A549 treated with CORT108297 at 1 μM for 4 hours (cell line): ENCODE measurements around the gene CRAMP1. TPM values are rescaled to one million over a fixed set of nuclear protein-coding genes. Genes with fewer than 3 reads are reported as not detected.

Experiments used
- total RNA-seq: library from RNA; stranded (reverse); fragments of 200-300 nt; extraction: Qiagen RNA extraction; gene quantifications from 5 replicates; pipeline ENCODE4 v1.2.3, GENCODE V29; 2022

The CRAMP1 gene, protein sequence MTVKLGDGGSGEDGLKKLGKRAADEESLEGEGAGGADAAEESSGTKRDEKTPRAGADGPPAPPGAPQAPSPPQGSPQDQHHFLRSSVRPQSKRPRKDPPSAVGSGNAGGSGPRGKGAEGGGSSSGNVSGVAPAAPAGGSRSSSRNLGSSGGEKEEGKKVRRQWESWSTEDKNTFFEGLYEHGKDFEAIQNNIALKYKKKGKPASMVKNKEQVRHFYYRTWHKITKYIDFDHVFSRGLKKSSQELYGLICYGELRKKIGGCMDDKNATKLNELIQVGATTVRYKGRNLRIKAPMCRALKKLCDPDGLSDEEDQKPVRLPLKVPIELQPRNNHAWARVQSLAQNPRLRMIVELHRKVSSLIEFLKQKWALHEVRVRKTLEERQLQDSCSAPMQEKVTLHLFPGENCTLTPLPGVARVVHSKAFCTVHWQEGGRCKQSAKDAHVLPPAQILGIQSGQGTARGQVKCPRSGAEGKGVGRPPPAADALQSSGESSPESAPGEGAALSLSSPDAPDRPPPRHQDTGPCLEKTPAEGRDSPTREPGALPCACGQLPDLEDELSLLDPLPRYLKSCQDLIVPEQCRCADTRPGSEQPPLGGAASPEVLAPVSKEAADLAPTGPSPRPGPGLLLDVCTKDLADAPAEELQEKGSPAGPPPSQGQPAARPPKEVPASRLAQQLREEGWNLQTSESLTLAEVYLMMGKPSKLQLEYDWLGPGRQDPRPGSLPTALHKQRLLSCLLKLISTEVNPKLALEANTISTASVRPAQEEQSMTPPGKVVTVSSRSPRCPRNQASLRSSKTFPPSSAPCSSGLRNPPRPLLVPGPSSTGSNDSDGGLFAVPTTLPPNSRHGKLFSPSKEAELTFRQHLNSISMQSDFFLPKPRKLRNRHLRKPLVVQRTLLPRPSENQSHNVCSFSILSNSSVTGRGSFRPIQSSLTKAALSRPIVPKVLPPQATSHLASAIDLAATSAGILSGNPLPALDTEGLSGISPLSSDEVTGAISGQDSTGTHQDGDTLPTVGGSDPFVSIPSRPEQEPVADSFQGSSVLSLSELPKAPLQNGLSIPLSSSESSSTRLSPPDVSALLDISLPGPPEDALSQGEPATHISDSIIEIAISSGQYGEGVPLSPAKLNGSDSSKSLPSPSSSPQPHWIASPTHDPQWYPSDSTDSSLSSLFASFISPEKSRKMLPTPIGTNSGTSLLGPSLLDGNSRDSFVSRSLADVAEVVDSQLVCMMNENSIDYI (N-terminal part only)
- total RNA-seq = 11.3 to 18.8 TPM (median 17.0 TPM) in 5 replicates

GRCh38 chr16:1612320-1613111 lies at the start of gene CRAMP1:
CRAMP1 (plus strand) TSS chr16:1612360; CDS start chr16:1614640, 2,280 bp downstream.

DNA sequence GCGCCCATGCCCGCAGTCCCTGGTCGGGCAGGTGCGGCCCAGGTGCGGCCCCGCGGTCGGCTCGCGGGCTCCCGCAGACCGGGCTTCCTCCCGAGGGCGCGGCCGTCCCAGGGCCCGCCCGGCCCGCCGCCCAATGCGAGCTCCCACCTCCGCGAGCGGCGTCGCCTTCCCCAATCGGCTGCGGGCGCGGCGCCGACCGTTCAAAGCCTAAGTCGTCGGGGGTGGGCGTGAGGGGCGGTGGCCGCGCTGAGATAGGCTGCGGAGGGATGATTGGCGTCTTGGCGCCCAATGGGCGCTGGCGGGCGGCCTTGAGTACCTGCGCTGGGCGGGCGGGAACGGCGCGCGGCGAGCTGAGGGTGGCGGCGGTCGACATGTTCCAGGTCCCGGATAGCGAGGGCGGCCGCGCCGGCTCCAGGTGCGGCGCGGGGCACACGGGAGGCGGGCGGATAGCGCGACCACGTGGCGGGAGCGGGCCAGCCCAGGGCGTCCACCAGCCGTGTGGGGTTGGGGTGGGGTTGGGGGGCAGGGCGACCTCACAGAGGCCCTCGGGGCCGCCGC lies 65.9 kb downstream of the CRAMP1 start, which contains the start of gene JPT2:
Gene JPT2 (plus strand): TSS at position 338 of the 558 bp plus-strand sequence. CDS start 34 bp downstream, at position 372.

GRCh38 chr16:1705688-1706385 lies 93.7 kb downstream of the CRAMP1 start, which contains the start of gene MAPK8IP3:
MAPK8IP3 (plus strand) TSS chr16:1706195; CDS start chr16:1706340, 145 bp downstream.

Other genes with a start within 250 kb of the CRAMP1 start
- 25.1 to 45.3 TPM (median 44.6 TPM) in 5 replicates for gene UNKL, start 197.7 kb upstream of the CRAMP1 start, total RNA-seq
- 33.3 to 40.0 TPM (median 37.9 TPM) in 5 replicates for gene UQCC4, start 191.6 kb upstream of the CRAMP1 start, total RNA-seq
- not detected in 5 replicates for gene PERCC1, start 181.3 kb upstream of the CRAMP1 start, total RNA-seq
- gene CCDC154, start 167.8 kb upstream of the CRAMP1 start, total RNA-seq = 0.11 to 0.51 TPM (median 0.46 TPM) in 4 of 5 replicates, not detected in the other
- 53.9 to 85.2 TPM (median 80.1 TPM) in 5 replicates for gene CLCN7, start 137.3 kb upstream of the CRAMP1 start, total RNA-seq
- not detected in 5 replicates for gene PTX4, start 123.4 kb upstream of the CRAMP1 start, total RNA-seq
- gene TELO2, start 119.0 kb upstream of the CRAMP1 start, total RNA-seq = 23.9 to 48.2 TPM (median 45.1 TPM) in 5 replicates
- gene TMEM204, start 78.7 kb upstream of the CRAMP1 start, total RNA-seq = not detected in 5 replicates
- 7.8 to 9.4 TPM (median 9.2 TPM) in 5 replicates for gene IFT140, start 288 bp upstream of the CRAMP1 start, total RNA-seq
- 164 to 217 TPM (median 172 TPM) in 5 replicates for gene JPT2, start 65.9 kb downstream of the CRAMP1 start, total RNA-seq
- 34.2 to 66.6 TPM (median 61.2 TPM) in 5 replicates for gene MAPK8IP3, start 93.8 kb downstream of the CRAMP1 start, total RNA-seq
- 28.9 to 70.0 TPM (median 65.7 TPM) in 5 replicates for gene NME3, start 159.2 kb downstream of the CRAMP1 start, total RNA-seq
- gene EME2, start 160.4 kb downstream of the CRAMP1 start, total RNA-seq = 5.2 to 12.2 TPM (median 10.1 TPM) in 5 replicates
- gene MRPS34, start 160.8 kb downstream of the CRAMP1 start, total RNA-seq = 153 to 277 TPM (median 252 TPM) in 5 replicates
- 15.2 to 28.8 TPM (median 25.6 TPM) in 5 replicates for gene SPSB3, start 170.2 kb downstream of the CRAMP1 start, total RNA-seq
- 57.1 to 94.6 TPM (median 90.2 TPM) in 5 replicates for gene NUBP2, start 170.6 kb downstream of the CRAMP1 start, total RNA-seq
- gene IGFALS, start 181.3 kb downstream of the CRAMP1 start, total RNA-seq = 0.04 to 0.13 TPM (median 0.08 TPM) in 3 of 5 replicates, not detected in the others
- gene HAGH, start 214.5 kb downstream of the CRAMP1 start, total RNA-seq = 58.3 to 76.8 TPM (median 69.0 TPM) in 5 replicates
- 47.7 to 53.9 TPM (median 52.3 TPM) in 5 replicates for gene FAHD1, start 214.8 kb downstream of the CRAMP1 start, total RNA-seq